Effector CD4-positive, alpha-beta T cell (primary cell): ENCODE results near the gene NANOS3.
"Not testable (repeated sequence)": the region's sequence is repeated elsewhere in the genome, so short reads cannot be mapped to it uniquely, and the experiment has no call there.

Experiments
- DNase-seq: peaks from one replicate; pipeline ENCODE4 v3.0.0-alpha.2; 2020

The NANOS3 gene

GRCh38 chr19:13887018-13887436 is 10.1 kb downstream of the NANOS3 start:
- no peak for DNase-seq

- no peak for DNase-seq
These were observed 10.6 kb downstream of the NANOS3 start for GRCh38 chr19:13887517-13887916.

- DNase-seq, result no peak
These were observed 11.3 kb downstream of the NANOS3 start for GRCh38 chr19:13888281-13888680.

GRCh38 chr19:13890136-13890535 is 13.2 kb downstream of the NANOS3 start:
- no peak for DNase-seq

GRCh38 chr19:13892870-13893269 is 15.9 kb downstream of the NANOS3 start:
- no peak for DNase-seq

- DNase-seq, result no peak
These were observed 17.6 kb downstream of the NANOS3 start for GRCh38 chr19:13894552-13894951.

GRCh38 chr19:13896227-13896626 is 19.3 kb downstream of the NANOS3 start:
- DNase-seq, result no peak

- no peak for DNase-seq
These were observed 22.5 kb downstream of the NANOS3 start for GRCh38 chr19:13899393-13899792.

GRCh38 chr19:13899912-13900584 is 23.1 kb downstream of the NANOS3 start:
- no peak for DNase-seq

- no peak for DNase-seq
These were observed 26.1 kb downstream of the NANOS3 start for GRCh38 chr19:13902993-13903555.

GRCh38 chr19:13905634-13906520 is 28.9 kb downstream of the NANOS3 start, which contains the start of the genes BRME1 and CC2D1A:
BRME1 (minus strand) TSS chr19:13906117; CDS start chr19:13904892, 1,225 bp downstream.
CC2D1A (plus strand) TSS chr19:13906201; CDS start chr19:13906442, 241 bp downstream.
- DNase-seq, result peak; percentile 91

- no peak for DNase-seq
These were observed 29.6 kb downstream of the NANOS3 start for GRCh38 chr19:13906521-13906904.

GRCh38 chr19:13906910-13907309 is 30.0 kb downstream of the NANOS3 start:
- no peak for DNase-seq

- DNase-seq, result no peak
These were observed 31.7 kb downstream of the NANOS3 start for GRCh38 chr19:13908674-13909073.

- DNase-seq, result no peak
These were observed 32.5 kb downstream of the NANOS3 start for GRCh38 chr19:13909430-13909829.

GRCh38 chr19:13913352-13913751 is 36.4 kb downstream of the NANOS3 start:
- no peak for DNase-seq

GRCh38 chr19:13914777-13915176 is 37.8 kb downstream of the NANOS3 start:
- no peak for DNase-seq

GRCh38 chr19:13917888-13918406 is 41.0 kb downstream of the NANOS3 start:
- DNase-seq, result no peak

GRCh38 chr19:13918726-13919411 is 41.9 kb downstream of the NANOS3 start:
- no peak for DNase-seq

GRCh38 chr19:13920524-13920923 is 43.6 kb downstream of the NANOS3 start:
- no peak for DNase-seq

- peak; percentile 20 for DNase-seq
These were observed 44.2 kb downstream of the NANOS3 start for GRCh38 chr19:13920940-13921747.

- not testable (repeated sequence) for DNase-seq
These were observed 45.2 kb downstream of the NANOS3 start for GRCh38 chr19:13922118-13922517.
